Measurements from ENCODE around the gene PLIN5.

The PLIN5 gene

DNA sequence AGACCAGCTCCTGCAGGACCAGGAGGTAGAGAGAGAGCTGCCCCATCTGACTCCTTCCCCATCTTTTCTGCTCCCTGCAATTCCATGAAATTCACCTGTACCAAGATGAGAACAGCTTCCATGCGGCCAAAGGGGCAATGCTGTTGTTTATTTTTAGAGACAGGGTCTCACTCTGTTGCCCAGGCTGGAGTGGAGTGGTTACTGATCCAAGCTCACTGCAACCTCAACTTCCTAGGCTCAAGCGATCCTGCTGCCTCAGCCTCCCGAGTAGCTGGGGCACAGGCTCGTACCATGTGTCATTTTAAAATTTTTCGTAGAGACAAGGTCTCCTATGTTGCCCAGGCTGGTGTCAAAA is 13.2 kb downstream of the PLIN5 start:
- no peak for DNase-seq (ENCODE audit: low read depth)

DNA sequence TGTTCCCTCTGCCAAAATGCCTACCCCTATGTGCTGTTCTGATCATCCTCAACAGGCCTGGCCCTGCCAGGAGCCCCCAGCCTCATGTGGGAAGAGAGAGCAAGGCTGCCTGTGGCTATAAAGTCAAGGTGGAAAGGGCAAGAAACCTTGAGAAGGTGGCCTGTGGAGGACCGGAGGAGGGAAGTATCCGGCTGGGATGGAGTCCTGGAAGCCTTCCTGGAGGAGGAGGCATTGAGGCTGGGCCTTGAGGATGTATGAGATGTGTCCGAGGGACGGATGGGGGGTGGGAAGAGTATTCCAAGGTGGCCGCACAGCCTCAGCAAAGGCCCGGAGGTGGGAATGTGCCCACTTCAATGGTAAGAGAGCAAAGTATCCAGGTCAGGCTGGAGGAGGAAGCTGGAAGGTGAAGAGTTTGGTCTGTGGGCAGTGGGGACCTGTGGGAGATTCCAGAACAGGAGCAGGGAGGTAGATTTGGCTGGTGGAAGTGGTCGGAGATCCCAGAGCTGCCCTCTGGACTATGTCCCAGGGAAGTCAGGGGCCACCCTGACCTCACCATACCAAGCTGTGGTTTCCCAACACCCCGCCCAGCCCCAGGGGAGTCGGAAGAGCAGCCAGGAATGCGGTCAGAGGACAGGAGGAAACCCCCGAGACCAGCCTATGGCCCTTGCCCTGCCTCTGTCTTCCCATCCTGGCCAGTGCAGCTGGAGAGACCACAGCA is 13.7 kb downstream of the PLIN5 start:
- no peak for DNase-seq (ENCODE audit: low read depth)

DNA sequence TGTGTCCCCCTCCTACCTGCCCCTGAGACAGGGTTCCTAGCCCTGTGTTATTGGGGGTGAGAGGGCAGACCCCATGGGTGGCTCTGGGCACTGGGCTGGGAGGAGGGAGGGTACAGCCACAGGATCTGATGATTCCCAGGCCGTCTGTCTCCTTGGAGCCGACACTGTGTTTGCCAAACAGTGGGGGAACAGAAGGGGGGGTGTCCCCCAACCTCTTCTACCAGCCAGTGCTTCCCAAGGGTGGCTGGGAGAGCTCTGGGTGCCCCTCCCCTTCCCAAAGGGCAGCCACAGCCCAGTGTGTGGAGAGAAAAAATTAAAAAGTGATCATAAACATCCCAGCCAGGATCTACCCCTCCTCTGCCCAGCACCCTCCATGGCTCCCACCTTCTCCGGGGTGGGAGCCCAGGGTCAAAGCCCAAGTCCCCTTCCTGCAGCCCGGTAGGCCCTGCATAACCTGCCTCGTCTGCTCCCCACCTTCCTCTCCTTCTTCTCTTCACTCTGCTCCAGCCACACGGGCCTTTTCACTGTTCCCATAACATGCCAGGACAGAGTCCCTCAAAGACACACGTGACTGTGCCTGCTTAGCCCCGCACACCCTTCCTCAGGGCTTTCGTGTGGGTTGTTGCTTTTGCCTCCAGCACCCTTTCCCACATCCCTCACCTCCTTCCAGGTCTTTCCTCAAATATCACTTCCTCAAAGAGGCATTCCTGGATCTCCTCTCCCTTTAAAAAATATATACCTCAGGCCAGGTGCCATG is 15.3 kb downstream of the PLIN5 start:
- DNase-seq (ENCODE audit: low read depth), result no peak

DNA sequence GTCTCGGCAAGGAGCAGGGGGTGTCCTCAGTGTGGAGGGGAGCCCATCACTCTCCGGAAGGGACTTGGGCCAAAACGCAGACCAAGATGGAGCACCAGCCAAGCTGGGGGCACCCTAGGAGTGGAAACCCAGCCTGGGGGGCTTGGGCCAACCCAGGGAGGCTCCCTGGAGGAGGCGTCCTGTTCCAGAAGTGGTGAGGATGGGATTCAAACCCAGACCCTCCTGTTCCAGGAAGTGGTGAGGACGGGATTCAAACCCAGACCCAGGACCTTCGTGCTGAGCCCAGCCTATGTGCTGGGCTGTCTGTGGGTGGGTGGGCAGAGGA is 15.9 kb downstream of the PLIN5 start:
- DNase-seq (ENCODE audit: low read depth), result no peak

DNA sequence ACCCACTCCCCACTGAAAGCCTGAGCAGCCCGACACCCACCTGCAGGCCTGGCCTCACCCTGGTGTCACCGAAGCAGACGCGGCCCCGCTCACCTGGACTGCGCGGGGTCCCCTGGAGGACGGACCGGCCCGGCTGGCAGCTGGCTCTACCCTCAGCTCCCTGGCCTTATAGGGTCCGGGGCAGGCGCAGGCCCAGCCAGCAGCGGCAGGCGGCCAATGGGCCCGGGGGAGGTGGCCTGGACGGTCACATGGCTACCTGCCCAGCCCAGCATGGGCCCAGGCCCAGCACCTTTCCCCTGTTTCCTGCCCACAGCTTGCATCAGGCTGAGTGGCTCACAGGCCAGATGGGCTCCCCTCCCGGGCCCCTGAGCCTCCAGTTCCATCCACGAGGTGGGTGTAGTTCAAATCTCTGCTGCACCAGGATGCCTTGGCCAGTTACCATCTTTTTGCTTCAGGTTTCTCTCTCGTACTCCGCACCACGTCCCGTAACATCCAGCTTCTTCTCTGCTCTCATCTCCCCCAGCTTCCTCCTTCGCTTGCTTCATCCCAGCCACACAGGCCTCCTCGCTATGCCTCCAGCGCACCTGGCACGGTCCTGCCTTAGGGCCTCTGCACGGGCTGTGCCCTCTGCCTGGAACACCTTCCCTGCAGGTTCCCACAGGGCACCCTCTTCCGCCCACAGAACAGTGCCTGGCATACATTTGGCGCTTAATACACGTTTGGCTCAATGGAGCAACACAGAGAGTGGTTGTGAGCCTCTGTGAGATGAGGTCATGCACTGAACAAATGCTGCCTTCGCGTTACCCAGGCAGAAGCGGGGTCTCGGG is 16.5 kb downstream of the PLIN5 start, which contains the start of gene PLIN4:
PLIN4 (minus strand) TSS at position 142 of the 827 bp plus-strand sequence. CDS start 214 bp downstream, outside the sequence.
- DNase-seq (ENCODE audit: low read depth), result no peak

DNA sequence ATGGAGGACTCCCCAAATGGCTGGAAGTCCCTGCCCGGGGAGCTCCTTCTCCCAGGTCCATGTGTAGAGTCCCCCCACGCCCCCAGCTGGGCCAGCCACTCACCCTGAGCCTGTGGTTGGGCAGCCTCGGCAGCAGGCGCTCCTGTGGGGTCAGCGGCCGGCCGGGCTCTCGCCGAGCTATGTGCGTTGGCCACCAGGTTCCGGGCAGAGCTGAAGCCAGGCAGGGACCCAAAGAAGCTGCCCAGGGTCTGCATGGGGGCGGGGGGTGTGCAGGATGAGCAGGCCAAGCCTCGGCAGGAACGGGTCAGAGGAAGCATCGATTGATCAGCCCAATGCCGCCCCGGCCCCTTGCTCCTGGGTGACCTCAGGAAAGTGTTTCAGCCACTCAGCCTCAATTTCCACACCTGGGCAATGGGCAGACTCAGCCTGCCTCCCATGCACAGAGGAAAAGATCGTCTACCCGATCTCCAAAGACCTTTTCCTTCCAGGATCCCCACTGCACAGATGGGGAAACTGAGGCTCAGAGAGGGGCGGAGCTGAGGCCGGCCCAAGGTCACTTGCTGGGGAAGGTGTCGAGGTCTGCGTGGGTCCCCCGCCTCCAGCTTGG is 17.5 kb downstream of the PLIN5 start:
- DNase-seq (ENCODE audit: low read depth), result no peak

DNA sequence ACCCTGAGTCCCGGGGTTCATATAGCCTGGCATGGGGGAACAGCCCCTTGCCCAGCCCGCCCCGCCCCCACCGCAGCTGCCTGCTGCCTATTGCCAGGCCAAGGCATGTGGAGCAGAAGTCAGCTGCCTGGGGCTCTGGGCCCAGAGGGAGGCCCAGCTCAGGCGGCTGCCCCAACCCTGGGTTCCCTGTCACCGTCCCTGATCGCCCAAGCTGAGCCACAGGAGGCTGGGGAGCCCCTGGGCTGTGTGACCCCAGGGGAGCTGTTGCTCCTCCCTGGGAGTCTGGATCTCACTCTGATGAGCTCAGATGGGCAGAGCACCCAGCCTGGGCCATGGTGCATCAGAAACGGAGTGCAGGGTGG is 18.1 kb downstream of the PLIN5 start:
- DNase-seq (ENCODE audit: low read depth), result no peak

DNA sequence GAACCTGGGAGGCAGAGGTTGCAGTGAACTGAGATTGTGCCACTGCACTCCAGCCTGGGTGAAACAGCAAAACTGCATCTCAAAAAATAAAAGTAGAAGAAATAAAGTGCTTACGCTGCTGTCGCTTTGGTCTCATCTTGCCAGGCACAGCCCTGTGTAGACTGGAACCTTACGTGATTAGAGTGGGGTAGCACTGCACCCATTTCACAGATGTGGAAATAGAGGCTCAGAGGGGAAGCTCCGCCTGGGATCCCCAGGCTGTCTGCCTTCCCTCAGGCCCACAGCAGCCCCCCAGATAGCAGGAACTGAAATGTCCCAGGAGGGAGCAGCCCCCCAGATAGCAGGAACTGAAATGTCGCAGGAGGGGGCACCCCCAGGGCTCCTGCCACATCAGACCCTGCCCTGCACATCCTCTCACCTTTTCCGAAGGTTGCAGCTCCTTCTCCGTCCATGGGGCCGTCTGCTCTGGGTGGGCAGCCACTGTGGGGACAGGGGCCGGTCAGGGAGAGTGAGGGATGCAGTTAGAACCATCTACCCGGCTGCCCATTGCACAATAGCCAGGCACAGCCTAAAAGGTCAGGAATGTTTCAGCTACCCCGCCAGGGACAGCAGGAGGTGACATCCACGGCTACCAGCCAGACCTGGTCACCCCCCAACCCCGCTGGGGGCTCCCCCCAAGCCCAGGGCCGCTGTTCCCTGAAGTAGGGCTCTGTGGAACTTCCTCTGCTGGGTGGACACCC is 18.7 kb downstream of the PLIN5 start:
- no peak for DNase-seq (ENCODE audit: low read depth)

DNA sequence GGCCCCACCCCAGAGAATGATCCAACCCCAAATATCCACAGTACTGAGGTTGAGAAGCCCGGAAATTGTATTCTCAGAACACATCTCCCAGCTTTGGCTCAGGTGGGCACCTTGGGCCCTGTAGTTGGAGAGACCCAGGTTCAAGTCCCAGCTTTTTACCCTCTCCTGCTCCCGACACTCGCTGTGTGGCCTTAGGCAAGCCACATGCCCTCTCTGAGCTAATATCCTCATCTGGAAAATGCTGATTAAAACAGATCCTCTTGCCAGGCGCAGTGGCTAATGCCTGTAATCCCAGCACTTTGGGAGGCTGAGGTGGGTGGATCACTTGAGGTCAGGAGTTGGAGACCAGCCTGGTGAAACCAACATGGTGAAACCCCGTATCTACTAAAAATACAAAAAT is 19.3 kb downstream of the PLIN5 start:
- no peak for DNase-seq (ENCODE audit: low read depth)

DNA sequence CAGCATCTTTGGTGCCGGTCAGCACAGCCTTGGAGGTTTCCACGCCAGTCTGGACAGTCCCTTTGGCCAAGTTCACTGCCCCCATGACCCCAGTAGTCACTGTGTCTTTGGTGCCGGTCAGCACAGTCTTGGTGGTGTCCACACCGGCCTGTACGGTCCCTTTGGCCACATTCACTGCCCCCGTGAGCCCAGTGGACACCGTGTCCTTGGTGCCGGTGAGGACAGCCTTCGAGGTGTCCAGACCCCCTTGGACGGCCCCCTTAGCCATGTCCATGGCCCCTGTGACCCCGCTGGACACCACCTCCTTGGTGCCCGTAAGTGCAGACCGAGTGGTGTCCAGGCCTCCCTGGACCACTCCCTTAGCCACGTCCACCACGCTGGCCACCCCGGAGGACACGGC is 21.8 kb downstream of the PLIN5 start:
- no peak for DNase-seq (ENCODE audit: low read depth)

DNA sequence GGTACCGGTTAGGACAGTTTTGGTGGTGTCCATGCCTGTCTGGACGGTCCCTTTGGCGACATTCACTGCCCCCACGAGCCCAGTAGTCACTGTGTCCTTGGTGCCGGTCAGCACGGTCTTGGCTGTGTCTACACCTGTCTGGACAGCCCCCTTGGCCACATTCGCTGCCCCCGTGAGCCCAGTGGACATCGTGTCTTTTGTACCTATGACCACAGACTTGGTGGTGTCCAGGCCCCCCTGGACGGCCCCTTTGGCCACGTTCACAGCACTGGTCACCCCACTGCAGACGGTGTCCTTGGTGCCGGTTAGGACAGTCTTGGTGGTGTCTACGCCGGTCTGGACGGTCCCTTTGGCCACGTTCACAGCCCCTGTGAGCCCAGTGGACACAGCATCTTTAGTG is 23.0 kb downstream of the PLIN5 start:
- DNase-seq (ENCODE audit: low read depth), result no peak

DNA sequence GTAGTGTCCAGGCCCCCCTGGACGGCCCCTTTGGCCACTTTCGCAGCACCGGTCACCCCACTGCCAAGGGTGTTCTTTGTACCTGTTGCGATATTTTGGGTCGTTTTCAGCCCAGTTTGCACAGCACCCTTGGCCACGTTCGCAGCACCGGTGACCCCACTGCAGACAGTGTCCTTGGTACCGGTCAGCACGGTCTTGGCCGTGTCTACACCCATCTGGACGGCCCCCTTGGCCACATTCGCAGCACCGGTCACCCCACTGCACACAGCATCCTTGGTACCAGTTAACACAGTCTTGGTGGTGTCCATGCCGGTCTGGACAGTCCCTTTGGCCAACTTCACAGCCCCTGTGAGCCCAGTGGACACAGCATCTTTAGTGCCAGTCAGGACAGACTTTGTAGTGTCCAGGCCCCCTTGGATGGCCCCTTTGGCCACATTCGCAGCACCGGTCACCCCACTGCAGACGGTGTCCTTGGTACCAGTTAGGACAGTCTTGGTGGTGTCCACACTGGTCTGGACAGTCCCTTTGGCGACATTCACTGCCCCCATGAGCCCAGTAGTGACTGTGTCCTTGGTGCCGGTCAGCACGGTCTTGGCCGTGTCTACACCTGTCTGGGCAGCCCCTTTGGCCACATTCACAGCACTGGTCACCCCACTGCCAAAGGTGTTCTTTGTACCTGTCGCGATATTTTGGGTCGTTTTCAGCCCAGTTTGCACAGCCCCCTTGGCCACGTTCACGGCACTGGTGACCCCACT is 23.5 kb downstream of the PLIN5 start:
- DNase-seq (ENCODE audit: low read depth), result no peak

DNA sequence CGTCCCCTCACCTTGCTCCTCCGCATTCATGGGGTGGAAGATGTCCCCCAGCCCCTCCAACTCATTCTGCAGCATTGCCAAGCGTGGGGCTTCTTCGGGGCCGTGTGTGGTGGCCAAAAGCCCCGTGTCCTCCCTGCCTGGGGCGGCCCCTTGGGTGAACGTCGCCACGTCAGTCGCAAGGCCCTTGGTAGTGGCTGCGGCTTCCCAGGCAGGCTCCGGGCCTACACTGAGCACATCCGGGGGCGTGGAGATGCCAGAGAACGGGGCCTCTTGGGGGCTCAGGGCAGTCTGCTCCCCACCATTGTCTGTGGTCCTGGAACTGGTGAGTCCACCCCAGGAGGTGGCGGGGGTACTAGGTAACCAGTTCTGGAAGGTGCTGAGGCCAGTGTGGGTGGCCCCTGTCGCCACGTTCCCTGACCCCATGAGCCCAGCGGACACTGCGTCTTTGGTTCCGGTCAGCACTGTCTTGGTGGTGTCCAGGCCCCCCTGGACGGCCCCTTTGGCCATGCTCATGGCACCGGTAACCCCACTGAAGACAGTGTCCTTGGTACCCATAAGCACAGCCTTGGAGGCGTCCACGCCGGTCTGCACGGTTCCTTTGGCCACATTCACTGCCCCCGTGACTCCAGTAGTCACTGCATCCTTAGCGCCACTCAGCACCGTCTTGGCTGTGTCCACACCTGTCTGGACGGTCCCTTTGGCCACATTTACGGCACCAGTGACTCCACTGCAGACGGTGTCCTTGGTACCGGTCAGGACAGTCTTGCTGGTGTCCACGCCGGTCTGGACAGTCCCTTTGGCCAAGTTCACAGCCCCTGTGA is 24.4 kb downstream of the PLIN5 start:
- DNase-seq (ENCODE audit: low read depth), result no peak

DNA sequence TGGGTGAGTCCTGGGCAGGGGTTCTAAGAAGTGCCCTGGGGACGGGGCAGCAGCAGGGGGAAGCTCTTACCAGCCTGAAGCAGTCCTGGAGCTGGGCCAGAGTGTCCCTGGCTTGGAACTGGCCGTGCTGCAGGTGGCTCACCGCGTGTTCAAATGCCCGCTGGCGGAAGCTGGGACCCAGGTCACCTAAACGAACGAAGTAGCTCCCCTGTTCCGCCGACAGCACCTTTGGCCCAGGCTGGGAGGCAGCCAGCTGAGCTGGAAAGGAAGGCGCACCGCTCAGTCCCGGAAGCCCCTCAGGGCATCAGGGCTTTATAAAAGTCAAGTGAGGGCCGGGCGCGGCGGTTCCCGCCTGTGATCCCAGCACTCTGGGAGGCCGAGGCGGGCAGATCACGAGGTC is 26.3 kb downstream of the PLIN5 start:
- DNase-seq (ENCODE audit: low read depth), result no peak

DNA sequence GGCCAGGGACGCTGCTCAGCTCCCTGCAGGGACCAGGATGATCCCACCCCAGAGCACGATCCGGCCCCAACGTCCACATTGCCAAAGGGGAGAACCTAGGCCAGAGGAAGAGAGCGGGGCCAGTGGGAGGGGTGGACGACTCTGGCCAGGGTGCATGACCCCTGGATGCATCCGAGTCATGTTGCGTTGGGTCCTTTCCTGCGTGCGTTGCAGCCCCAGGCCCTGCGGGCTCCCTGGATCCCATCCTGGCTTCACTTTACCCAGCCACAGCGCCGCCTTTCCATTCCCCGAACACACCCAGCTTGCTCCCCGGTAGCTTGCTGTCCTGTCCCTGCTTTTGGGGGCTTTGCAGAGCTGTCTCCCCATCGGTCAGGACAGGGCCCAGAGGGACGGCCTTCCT is 27.2 kb downstream of the PLIN5 start:
- no peak for DNase-seq (ENCODE audit: low read depth)

DNA sequence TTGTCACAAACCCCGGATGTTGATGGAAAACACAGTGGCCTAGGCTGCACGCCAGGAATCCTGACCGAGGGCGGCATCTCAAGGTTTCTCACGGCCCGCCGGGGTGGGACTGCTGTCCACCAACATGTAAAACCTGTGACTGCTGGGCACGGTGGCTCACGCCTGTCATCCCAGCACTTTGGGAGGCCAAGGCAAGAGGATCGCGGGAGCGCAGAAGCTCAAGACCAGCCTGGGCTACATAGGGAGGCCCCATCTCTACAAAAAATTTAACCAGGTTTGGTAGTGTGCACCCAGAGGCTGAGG is 27.9 kb downstream of the PLIN5 start:
- DNase-seq (ENCODE audit: low read depth), result no peak

DNA sequence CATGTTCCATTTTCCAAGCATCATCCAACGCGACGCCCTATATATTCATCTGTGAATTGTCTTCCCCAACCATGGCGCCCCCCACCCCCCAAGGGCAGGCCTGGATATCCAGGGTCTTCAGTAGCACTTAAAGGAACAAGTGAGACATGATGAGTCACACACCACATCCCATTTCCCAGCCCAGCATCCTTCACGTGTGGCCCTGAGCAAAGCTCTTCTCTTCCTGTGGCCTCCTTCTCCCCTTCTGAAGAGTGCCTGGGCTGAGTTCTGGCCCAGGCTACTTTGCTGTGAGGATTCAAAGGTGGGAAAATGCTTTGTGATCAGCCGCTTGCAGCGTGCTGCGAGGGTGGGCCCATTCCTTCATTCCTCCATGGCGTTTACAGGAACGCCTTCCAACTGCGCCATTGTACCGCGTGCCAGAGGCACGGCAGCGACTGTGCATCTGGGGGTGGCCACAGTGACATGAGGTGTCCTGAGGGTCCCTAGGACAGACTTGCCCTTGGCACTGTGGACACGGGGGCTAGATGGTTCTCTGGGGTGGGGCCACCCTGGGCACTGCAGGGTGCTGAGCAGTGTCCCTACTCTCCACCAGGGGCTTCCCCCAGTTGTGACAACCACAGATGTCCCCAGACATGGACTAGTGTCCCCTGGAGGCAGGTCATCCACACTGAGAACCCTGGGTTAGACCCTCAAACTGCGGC is 28.4 kb downstream of the PLIN5 start:
- no peak for DNase-seq (ENCODE audit: low read depth)

DNA sequence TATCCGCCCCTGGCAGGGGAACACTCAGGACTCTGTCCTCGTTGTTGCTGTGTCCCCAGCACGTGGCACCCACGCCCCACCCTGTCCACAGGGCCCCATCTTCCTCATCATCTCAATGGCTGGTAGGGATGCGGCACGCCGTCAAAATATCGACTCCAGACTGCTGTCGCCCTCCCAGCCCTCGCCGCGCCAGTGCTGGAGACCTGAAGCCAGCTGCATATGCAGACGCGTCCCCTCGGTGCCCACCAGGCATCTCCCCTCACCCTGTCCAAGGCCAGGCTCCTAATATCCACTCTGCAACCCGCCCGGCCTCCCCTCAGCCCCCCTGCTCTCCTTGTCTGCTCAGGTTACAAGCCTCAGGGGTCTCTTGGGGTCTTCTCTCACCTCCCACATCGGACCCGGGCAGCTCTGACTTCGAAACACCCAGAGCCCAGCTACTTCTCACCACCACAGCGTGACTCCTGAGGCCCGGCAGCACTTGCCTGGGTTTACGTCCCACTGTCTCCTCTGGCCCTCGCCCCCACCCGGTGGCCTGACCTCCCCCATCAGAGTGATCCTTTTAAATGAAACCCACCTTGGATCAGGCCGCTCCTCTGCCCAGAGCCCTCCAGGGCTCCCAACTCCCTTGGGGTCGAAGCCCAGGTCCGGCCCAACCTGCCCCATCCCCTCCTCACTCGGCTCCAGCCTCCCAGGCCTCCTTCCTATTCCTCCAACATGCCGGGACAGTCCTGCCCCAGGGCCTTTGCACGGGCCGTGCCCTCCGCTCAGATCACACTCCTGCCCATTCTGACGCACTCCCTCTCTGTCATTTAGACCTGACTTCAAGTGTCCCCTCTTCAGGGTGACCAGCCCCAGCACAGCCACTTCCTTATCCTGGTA is 29.2 kb downstream of the PLIN5 start:
- no peak for DNase-seq (ENCODE audit: low read depth)

Data from T follicular helper cell (primary cell).